ENCODE data around the gene PLEKHN1.

Gene PLEKHN1

GRCh38 chr1:941015-941587 is 25.2 kb upstream of the PLEKHN1 start:
- no peak for DNase-seq
- no peak for TF ChIP-seq CTCF (IDR thresholded peaks at IDR 0.05)
- H3K4me1 Mint-ChIP-seq: peaks cover 48% of the 10 kb centered on the region
- no peaks in the 10 kb centered on the region for H3K9me3 Mint-ChIP-seq
- peaks cover 50% of the 10 kb centered on the region for H3K27me3 Mint-ChIP-seq (ENCODE audit: low read depth, poor library complexity)
- H3K4me3 Mint-ChIP-seq: peak overlapping the region; percentile 77
- peaks cover 13% of the 10 kb centered on the region for H3K36me3 Mint-ChIP-seq (ENCODE audit: low read depth)
- no peak overlapping the region for H3K27ac Mint-ChIP-seq

GRCh38 chr1:941588-942383 is 24.5 kb upstream of the PLEKHN1 start:
- Mint-ChIP-seq H3K4me1 (peaks cover 48% of the 10 kb centered on the region), H3K27ac (no peak overlapping the region), H3K36me3 (ENCODE audit: low read depth) (peaks cover 13% of the 10 kb centered on the region), H3K4me3 (peak overlapping the region; percentile 77), H3K9me3 (no peaks in the 10 kb centered on the region), H3K27me3 (ENCODE audit: low read depth, poor library complexity) (peaks cover 47% of the 10 kb centered on the region)
- TF ChIP-seq CTCF (IDR thresholded peaks at IDR 0.05): no peak
- DNase-seq: peak; percentile 78

- no peaks in the 10 kb centered on the region for H3K9me3 Mint-ChIP-seq
- DNase-seq: peak; percentile 69
- H3K4me1 Mint-ChIP-seq: peaks cover 48% of the 10 kb centered on the region
- peaks cover 19% of the 10 kb centered on the region for H3K36me3 Mint-ChIP-seq (ENCODE audit: low read depth)
- no peak overlapping the region for H3K27ac Mint-ChIP-seq
- H3K27me3 Mint-ChIP-seq (ENCODE audit: low read depth, poor library complexity): peaks cover 41% of the 10 kb centered on the region
- no peak overlapping the region for H3K4me3 Mint-ChIP-seq
- TF ChIP-seq CTCF (IDR thresholded peaks at IDR 0.05): no peak
These were observed 23.9 kb upstream of the PLEKHN1 start for GRCh38 chr1:942411-942821.

- Mint-ChIP-seq H3K27me3 (ENCODE audit: low read depth, poor library complexity) (peaks cover 35% of the 10 kb centered on the region), H3K36me3 (ENCODE audit: low read depth) (peaks cover 19% of the 10 kb centered on the region), H3K4me3 (no peak overlapping the region), H3K9me3 (no peaks in the 10 kb centered on the region), H3K4me1 (peaks cover 43% of the 10 kb centered on the region), H3K27ac (no peak overlapping the region)
- DNase-seq: no peak
- TF ChIP-seq CTCF (IDR thresholded peaks at IDR 0.05): no peak
These were observed 23.3 kb upstream of the PLEKHN1 start for GRCh38 chr1:942864-943533.

GRCh38 chr1:943545-944340 is 22.5 kb upstream of the PLEKHN1 start:
- H3K27ac Mint-ChIP-seq: no peak overlapping the region
- no peak for TF ChIP-seq CTCF (IDR thresholded peaks at IDR 0.05)
- H3K27me3 Mint-ChIP-seq (ENCODE audit: low read depth, poor library complexity): peaks cover 27% of the 10 kb centered on the region
- H3K9me3 Mint-ChIP-seq: no peaks in the 10 kb centered on the region
- H3K36me3 Mint-ChIP-seq (ENCODE audit: low read depth): peaks cover 21% of the 10 kb centered on the region
- H3K4me3 Mint-ChIP-seq: no peak overlapping the region
- no peak for DNase-seq
- peaks cover 36% of the 10 kb centered on the region for H3K4me1 Mint-ChIP-seq

All from nephron progenitor cell (in vitro differentiated cells).